Transverse colon (tissue), 4 donors: Measurements from ENCODE around the gene MCM3. TPM values are rescaled to one million over a fixed set of nuclear protein-coding genes. Genes with fewer than 3 reads are reported as not detected.

ENCODE experiments used
- DNase-seq: peaks from one replicate; pipeline ENCODE4 v3.0.0-alpha.2; 2019
- H3K27ac ChIP-seq, 4 donors: fragments of 200-600 bp; sonication (generic); 2 replicates each; pipeline ENCODE4 v1.5.1; 2016 to 2018; ENCODE audit warnings: inconsistent platforms in 4 of 4
- H3K27me3 ChIP-seq: fragments of 200-600 bp; sonication (generic); 2 replicates; pipeline ENCODE4 v1.5.1; 2017; ENCODE audit warnings: inconsistent platforms
- H3K36me3 ChIP-seq, 4 donors: fragments of 200-600 bp; sonication (generic); 2 replicates each; pipeline ENCODE4 v1.5.1; 2017 to 2019; ENCODE audit warnings: inconsistent platforms in 4 of 4
- H3K4me1 ChIP-seq, 4 donors: fragments of 200-600 bp; sonication (generic); 2 replicates each; pipeline ENCODE4 v1.5.1; 2017 to 2020; ENCODE audit warnings: inconsistent platforms in 4 of 4
- H3K4me3 ChIP-seq, 4 donors: fragments of 200-600 bp; sonication (generic); 1 replicate in 1 of 4; 2 replicates in 3 of 4; pipeline versions ENCODE4 v1.5.1 to v1.6.1; 2017 to 2019; ENCODE audit warnings: inconsistent platforms in 4 of 4
- H3K9me3 ChIP-seq, 2 donors: fragments of 200-600 bp; sonication (generic); 2 replicates each; pipeline ENCODE4 v1.5.1; 2017 to 2019; ENCODE audit warnings: inconsistent platforms in 2 of 2
- CTCF ChIP-seq, 5 experiments: fragments of 200-600 bp in 3 of 5; fragments of 450-650 bp in 2 of 5; sonication (generic) in 3 of 5; IDR thresholded peaks; 1 replicate in 2 of 5; 2 replicates in 3 of 5; pipeline ENCODE4 v1.5.1; 2016 to 2017; ENCODE audit warnings: antibody characterized with exemption in 5 of 5, inconsistent platforms in 3 of 5, mild to moderate bottlenecking in 2 of 5, moderate library complexity in 1 of 5
- EP300 ChIP-seq: sonication (generic); formaldehyde crosslinking; IDR thresholded peaks from one replicate; pipeline ENCODE4 v1.6.1; 2017; ENCODE audit warnings: antibody characterized with exemption, low read depth
- POLR2A ChIP-seq: fragments of 450-650 bp; IDR thresholded peaks from one replicate; pipeline ENCODE4 v1.6.1; 2016; ENCODE audit warnings: antibody characterized with exemption, mild to moderate bottlenecking, moderate library complexity
- POLR2AphosphoS5 ChIP-seq, 3 donors: sonication (generic); formaldehyde crosslinking; IDR thresholded peaks; one replicate each; pipeline ENCODE4 v1.6.1; 2016; ENCODE audit warnings: antibody characterized with exemption in 3 of 3
- WGBS, 2 donors: methylation state at CpG; one replicate each; pipeline ENCODE4 v1.1.5; 2018; ENCODE audit warnings: low coverage in 1 of 2; 5-methylcytosine and 5-hydroxymethylcytosine counted together
- in situ Hi-C, 4 donors: fragments of 200-750 bp; cut with MboI; loops; one replicate each; pipeline versions ENCODE4 v1.15.0 to v1.15.1; 2017; ENCODE audit warnings: low sequenced_read_pairs in 3 of 4, low pct_ligation_motif_present in 1 of 4, low pct_unique_long_range_greater_than_20kb in 1 of 4
- intact Hi-C: fragments of 100-400 bp; cut with DNase I; formaldehyde crosslinking; loops from one replicate; pipeline ENCODE4 v1.15.1; 2023; ENCODE audit warnings: low total_unique reads
- total RNA-seq, 4 donors: library from RNA; depleted of rRNA; stranded (reverse); fragments of >200 nt; gene quantifications; one replicate each; pipeline ENCODE4 v1.1.0, GENCODE V29; 2016

Gene MCM3
- total RNA-seq, 4 donors from 2014 or later = 13.5 to 27.3 (median 24.2) TPM

GRCh38 chr6:52260634-52261033, 23.9 kb downstream of the MCM3 start:
- WGBS, 2 donors = 86 to 88% methylated on average over 2 to 3 of the region's 3 CpGs
- Histone ChIP-seq H3K27ac (no peak overlapping the region), H3K9me3 (no peaks in the 10 kb centered on the region), H3K4me1 (no peaks in the 10 kb centered on the region), H3K27me3 (peaks cover 1% of the 10 kb centered on the region), H3K36me3 (peaks cover 0 to 8% (median 0%) of the 10 kb centered on the region in 4 donors), H3K4me3 (no peak overlapping the region)
- DNase-seq = no peak
- intact Hi-C loops = no loop called here
- TF ChIP-seq CTCF (IDR thresholded peaks at IDR 0.05) (no peak), POLR2A (no peak), EP300 (no peak)
- in situ Hi-C loops = loop anchor here in 2 of 4 donors (25.0 kb wide), 2 partner anchors 98 to 402 kb away; partner anchors contain the start of gene TMEM14A (in 1 of the 2)

GRCh38 chr6:52255434-52255833, 29.1 kb downstream of the MCM3 start:
- no peak for DNase-seq
- H3K36me3 ChIP-seq = no peaks in the 10 kb centered on the region
- H3K9me3 ChIP-seq = no peaks in the 10 kb centered on the region
- no peak for TF ChIP-seq POLR2A
- TF ChIP-seq EP300 = no peak
- TF ChIP-seq POLR2AphosphoS5 (IDR thresholded peaks at IDR 0.05) = no peak
- no peak for TF ChIP-seq CTCF (IDR thresholded peaks at IDR 0.05)
- no peaks in the 10 kb centered on the region for H3K4me1 ChIP-seq
- in situ Hi-C loops = loop anchor here in 2 of 4 donors (25.0 kb wide), 2 partner anchors 93 to 407 kb away; partner anchors contain the start of gene TMEM14A (in 1 of the 2)
- WGBS, 2 donors = 93 to 100% methylated on average over 2 of the region's 2 CpGs
- H3K27me3 ChIP-seq = peaks cover 32% of the 10 kb centered on the region
- intact Hi-C loops = no loop called here
- H3K27ac ChIP-seq = no peak overlapping the region
- H3K4me3 ChIP-seq = no peak overlapping the region

- TF ChIP-seq POLR2A (no peak), EP300 (no peak), CTCF (IDR thresholded peaks at IDR 0.05) (no peak)
- H3K36me3 ChIP-seq = no peaks in the 10 kb centered on the region
- H3K9me3 ChIP-seq = no peaks in the 10 kb centered on the region
- WGBS, 2 donors = 94 to 96% methylated on average over 8 of the region's 8 CpGs
- in situ Hi-C loops (loop anchor here in 2 of 4 donors (25.0 kb wide), 2 partner anchors 93 to 407 kb away; partner anchors contain the start of gene TMEM14A (in 1 of the 2)), intact Hi-C loops (no loop called here)
- no peak overlapping the region for H3K4me3 ChIP-seq
- H3K27me3 ChIP-seq = peaks cover 32% of the 10 kb centered on the region
- no peak overlapping the region for H3K27ac ChIP-seq
- no peak for DNase-seq
- H3K4me1 ChIP-seq = no peaks in the 10 kb centered on the region
Measured at GRCh38 chr6:52254731-52255378, 29.7 kb downstream of the MCM3 start.

- Histone ChIP-seq H3K4me1 (no peaks in the 10 kb centered on the region), H3K4me3 (no peak overlapping the region), H3K9me3 (no peaks in the 10 kb centered on the region), H3K36me3 (no peaks in the 10 kb centered on the region), H3K27ac (no peak overlapping the region), H3K27me3 (peaks cover 32% of the 10 kb centered on the region)
- no peak for TF ChIP-seq POLR2A
- TF ChIP-seq POLR2AphosphoS5 (IDR thresholded peaks at IDR 0.05) = no peak
- no peak for TF ChIP-seq CTCF (IDR thresholded peaks at IDR 0.05)
- TF ChIP-seq EP300 = no peak
- no peak for DNase-seq
- intact Hi-C loops = no loop called here
- WGBS, 2 donors = 44 to 50% methylated on average over 4 to 9 of the region's 9 CpGs
- in situ Hi-C loops = loop anchor here in 2 of 4 donors (25.0 kb wide), 2 partner anchors 91 to 409 kb away; partner anchors contain the start of gene TMEM14A (in 1 of the 2)
Measured at GRCh38 chr6:52253494-52253893, 31.0 kb downstream of the MCM3 start.
